HCT116 (cell line): ENCODE results near the gene AFF1.

ENCODE experiments used
- EZH2 ChIP-seq: fragments of 200-600 bp; sonication (generic); IDR thresholded peaks from 2 replicates; pipeline ENCODE4 v1.6.1; 2017; ENCODE audit warnings: antibody characterized with exemption, mixed run types
- JUND ChIP-seq: IDR thresholded peaks from 2 replicates; pipeline ENCODE4 v1.6.1; 2012
- POLR2A ChIP-seq: IDR thresholded peaks from 2 replicates; pipeline ENCODE4 v1.7.0; 2011; ENCODE audit warnings: borderline replicate concordance; ENCODE audit not compliant: insufficient read depth, insufficient read length; ENCODE audit errors: extremely low read depth
- POLR2AphosphoS5 ChIP-seq: IDR thresholded peaks from 2 replicates; pipeline ENCODE4 v1.6.1; 2011; ENCODE audit warnings: mild to moderate bottlenecking, low read depth, low read length, moderate library complexity
- SIN3A ChIP-seq: IDR thresholded peaks from 2 replicates; pipeline ENCODE4 v1.6.1; 2012; ENCODE audit warnings: low read depth
- SP1 ChIP-seq: IDR thresholded peaks from 2 replicates; pipeline ENCODE4 v1.6.1; 2012; ENCODE audit warnings: low read depth
- TF ChIP-seq, protein P1 (sequence below), 3 experiments: fragments of 200-600 bp in 1 of 3; sonication (generic) in 1 of 3; IDR thresholded peaks in 2 of 3; conservative IDR thresholded peaks in 1 of 3; 2 replicates each; pipeline ENCODE4 v1.5.1; 2012 to 2017; ENCODE audit warnings: low read depth in 2 of 3, low read length in 2 of 3, antibody characterized with exemption in 1 of 3, borderline replicate concordance in 1 of 3, control low read depth in 1 of 3, mild to moderate bottlenecking in 1 of 3, mixed read lengths in 1 of 3, mixed run types in 1 of 3, moderate library complexity in 1 of 3; ENCODE audit not compliant: insufficient read depth in 1 of 3

DNA sequence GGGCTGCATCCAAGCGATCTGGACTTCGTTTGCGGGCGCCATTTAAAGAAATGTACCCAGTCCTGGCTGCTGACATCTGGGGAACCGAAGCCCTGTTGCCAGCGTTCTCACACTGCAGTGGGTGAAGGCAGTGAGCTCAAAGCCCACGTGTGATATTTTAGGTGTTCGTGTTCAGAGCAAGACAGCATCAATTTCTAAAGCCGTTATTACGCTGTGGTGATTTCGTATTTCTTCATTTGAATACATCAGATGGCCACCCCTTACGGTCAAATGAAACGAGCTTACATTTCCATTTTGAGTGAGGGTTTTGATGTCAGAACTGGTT is 42.2 kb upstream of the AFF1 start:
- no peak for TF ChIP-seq POLR2A
- TF ChIP-seq, protein P1, sequence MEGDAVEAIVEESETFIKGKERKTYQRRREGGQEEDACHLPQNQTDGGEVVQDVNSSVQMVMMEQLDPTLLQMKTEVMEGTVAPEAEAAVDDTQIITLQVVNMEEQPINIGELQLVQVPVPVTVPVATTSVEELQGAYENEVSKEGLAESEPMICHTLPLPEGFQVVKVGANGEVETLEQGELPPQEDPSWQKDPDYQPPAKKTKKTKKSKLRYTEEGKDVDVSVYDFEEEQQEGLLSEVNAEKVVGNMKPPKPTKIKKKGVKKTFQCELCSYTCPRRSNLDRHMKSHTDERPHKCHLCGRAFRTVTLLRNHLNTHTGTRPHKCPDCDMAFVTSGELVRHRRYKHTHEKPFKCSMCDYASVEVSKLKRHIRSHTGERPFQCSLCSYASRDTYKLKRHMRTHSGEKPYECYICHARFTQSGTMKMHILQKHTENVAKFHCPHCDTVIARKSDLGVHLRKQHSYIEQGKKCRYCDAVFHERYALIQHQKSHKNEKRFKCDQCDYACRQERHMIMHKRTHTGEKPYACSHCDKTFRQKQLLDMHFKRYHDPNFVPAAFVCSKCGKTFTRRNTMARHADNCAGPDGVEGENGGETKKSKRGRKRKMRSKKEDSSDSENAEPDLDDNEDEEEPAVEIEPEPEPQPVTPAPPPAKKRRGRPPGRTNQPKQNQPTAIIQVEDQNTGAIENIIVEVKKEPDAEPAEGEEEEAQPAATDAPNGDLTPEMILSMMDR (IDR thresholded peaks at IDR 0.05 in 2 of 3, conservative IDR thresholded peaks at IDR 0.05 in 1 of 3; ENCODE audit: borderline replicate concordance in 1 of 3, insufficient read depth in 1 of 3, low read depth in 2 of 3, low read length in 2 of 3) = no peak
- TF ChIP-seq JUND = no peak
- TF ChIP-seq POLR2AphosphoS5 = no peak
- no peak for TF ChIP-seq EZH2
- no peak for TF ChIP-seq SIN3A
- no peak for TF ChIP-seq SP1
